ENCODE measurements around the gene ZC3H12D. TPM values are rescaled to one million over a fixed set of nuclear protein-coding genes. Genes with fewer than 3 reads are reported as not detected.

Gene ZC3H12D
- total RNA-seq, 1 donor, result under 0.01 TPM

DNA sequence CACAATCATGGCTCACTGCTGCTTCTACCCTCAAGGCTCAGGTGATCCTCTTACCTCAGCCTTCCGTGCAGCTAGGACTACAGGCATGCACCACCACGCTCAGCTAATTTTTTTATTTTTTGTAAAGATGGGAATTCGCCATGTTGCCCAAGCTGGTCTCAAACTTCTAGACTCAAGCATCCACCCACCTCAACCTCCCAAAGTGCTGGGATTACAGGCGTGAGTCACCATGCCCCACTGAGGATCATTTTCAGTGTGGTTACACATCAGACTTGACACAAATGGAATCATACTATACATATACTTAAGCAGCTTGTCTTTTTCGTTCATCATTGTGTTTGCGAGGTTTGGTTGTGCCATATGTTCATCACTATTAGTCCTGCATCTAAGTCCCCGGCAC lies 26.6 kb downstream of the ZC3H12D start:
- TF ChIP-seq, protein P1, sequence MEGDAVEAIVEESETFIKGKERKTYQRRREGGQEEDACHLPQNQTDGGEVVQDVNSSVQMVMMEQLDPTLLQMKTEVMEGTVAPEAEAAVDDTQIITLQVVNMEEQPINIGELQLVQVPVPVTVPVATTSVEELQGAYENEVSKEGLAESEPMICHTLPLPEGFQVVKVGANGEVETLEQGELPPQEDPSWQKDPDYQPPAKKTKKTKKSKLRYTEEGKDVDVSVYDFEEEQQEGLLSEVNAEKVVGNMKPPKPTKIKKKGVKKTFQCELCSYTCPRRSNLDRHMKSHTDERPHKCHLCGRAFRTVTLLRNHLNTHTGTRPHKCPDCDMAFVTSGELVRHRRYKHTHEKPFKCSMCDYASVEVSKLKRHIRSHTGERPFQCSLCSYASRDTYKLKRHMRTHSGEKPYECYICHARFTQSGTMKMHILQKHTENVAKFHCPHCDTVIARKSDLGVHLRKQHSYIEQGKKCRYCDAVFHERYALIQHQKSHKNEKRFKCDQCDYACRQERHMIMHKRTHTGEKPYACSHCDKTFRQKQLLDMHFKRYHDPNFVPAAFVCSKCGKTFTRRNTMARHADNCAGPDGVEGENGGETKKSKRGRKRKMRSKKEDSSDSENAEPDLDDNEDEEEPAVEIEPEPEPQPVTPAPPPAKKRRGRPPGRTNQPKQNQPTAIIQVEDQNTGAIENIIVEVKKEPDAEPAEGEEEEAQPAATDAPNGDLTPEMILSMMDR (IDR thresholded peaks at IDR 0.05; ENCODE audit: insufficient read depth, low read depth, low read length), result no peak
- H3K4me3 ChIP-seq (ENCODE audit: low read depth, low read length), result no peak overlapping the region
- no peak for DNase-seq (ENCODE audit: low read depth)

DNA sequence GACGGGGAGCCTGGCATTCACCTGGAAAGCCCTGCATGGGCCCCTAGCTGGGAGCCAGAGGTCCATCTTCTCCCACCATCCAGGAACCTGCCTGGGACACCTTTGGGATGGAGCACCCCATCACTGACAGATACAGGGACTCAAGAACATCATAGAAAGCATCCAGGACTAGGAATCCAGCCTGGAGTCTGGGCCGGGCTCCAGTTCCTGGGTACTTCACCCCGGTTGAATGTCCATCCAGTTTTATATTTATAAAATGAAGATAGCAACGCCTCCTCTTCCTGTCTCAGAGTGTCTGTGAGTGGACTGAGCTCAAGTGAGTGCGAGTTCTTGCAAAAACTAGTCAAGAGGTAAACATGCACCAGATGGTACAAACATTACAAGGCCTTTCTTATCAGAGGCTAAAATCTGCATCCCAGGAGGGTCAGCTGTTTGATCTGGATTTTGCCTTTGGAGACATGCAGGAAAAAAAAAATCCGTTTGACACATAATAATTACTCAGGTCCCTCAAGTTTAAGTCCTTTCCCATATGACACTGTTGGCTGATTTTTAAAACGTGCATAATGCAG lies 27.4 kb downstream of the ZC3H12D start:
- DNase-seq (ENCODE audit: low read depth), result peak; percentile 75
- H3K4me3 ChIP-seq (ENCODE audit: low read depth, low read length), result no peak overlapping the region
- TF ChIP-seq, protein P1 (IDR thresholded peaks at IDR 0.05; ENCODE audit: insufficient read depth, low read depth, low read length), result no peak

DNA sequence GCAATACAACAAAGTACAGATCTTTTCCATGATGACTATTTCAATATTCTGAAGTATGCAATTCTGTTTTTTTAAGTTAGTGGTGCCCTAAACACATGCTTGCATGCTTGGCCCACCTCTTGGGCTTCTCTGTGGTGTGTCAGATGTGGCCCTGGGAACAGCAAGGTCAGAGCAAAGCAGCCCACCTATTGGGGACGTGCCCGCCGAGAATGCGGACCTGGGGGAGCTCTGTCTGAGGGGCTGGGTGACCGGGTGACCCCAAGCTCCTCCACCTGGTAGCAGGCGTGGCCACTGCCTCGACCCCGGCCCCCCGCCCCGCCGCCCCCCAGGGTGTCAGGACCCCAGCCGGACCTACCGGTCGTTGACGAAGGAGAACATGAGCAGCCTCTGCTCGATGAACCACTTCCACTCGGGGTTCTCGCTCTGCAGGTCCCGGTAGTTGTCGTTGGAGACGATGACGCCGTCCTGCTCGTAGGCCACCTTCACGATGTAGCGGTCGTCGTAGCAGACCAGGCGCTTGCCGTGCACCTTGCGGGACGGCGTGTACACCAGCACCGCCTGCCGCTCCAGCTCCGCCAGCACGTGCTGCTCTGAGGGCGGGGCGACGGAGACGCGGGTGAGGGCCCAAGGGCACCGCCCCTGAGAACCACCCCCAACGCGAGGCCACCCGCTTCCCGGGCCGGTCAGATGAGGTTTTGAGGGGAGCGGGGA lies 28.3 kb downstream of the ZC3H12D start:
- DNase-seq (ENCODE audit: low read depth), result no peak
- H3K4me3 ChIP-seq (ENCODE audit: low read depth, low read length), result no peak overlapping the region
- TF ChIP-seq, protein P1 (IDR thresholded peaks at IDR 0.05; ENCODE audit: insufficient read depth, low read depth, low read length), result no peak

DNA sequence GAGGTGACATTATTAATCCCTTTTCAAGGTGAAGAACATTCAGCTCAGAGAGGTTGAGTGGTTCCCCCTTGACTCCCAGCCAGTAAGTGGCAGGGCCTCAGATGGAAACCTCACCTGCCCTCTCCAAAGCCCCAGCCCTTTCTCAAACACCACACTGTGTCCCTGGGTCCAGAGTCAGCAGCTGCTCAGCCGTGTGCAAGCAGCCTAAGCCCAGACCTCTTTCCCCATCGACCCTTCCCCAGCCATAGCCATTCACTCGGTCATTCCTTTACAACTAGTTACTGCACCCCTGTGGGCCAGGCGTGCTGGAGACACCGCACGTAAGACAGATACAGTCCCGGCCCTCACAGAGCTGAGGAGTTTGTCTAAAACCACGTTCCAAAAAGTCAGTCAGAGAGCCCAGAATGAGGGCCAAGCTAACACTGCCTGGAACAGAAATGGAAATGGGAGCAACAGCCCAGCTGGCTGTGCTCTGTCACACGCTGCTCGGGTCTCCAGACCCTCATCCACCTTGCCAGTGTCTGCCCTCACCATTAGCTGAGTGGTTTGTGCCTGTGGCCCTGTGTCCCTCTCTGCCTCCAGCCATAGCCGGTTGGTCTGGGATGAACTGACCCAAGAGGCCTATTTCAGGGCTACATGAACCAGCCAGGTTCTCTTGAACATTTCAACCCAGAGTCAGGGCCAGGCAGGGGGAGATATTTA lies 29.6 kb downstream of the ZC3H12D start:
- DNase-seq (ENCODE audit: low read depth), result no peak
- H3K4me3 ChIP-seq (ENCODE audit: low read depth, low read length), result no peak overlapping the region
- TF ChIP-seq, protein P1 (IDR thresholded peaks at IDR 0.05; ENCODE audit: insufficient read depth, low read depth, low read length), result no peak

DNA sequence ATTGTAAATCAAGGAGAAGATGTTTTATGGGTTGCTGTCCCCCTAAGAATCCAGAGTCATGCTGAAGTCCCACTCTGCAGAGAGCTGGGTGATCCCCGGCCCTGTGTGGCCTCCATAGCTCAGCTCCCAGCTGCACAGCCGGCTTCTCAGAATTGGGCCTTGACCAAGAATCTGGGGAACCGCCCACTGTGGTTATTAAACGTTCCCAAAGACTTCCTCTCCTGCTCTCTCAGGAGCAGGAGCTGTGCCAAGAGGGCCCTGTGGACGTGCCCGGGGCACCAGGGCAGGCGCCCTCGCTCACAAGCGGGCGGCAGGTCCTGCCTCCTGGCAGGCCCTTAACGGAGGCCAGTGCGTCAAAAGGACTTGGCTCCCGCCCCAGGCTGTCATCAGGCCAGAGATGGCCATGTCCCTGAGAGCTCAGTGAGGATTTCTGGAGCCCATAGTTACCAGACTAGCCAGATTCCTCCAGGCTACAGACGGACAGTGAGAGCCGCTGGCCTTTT lies 30.4 kb downstream of the ZC3H12D start:
- TF ChIP-seq, protein P1 (IDR thresholded peaks at IDR 0.05; ENCODE audit: insufficient read depth, low read depth, low read length), result no peak
- no peak overlapping the region for H3K4me3 ChIP-seq (ENCODE audit: low read depth, low read length)
- peak; percentile 91 for DNase-seq (ENCODE audit: low read depth)

DNA sequence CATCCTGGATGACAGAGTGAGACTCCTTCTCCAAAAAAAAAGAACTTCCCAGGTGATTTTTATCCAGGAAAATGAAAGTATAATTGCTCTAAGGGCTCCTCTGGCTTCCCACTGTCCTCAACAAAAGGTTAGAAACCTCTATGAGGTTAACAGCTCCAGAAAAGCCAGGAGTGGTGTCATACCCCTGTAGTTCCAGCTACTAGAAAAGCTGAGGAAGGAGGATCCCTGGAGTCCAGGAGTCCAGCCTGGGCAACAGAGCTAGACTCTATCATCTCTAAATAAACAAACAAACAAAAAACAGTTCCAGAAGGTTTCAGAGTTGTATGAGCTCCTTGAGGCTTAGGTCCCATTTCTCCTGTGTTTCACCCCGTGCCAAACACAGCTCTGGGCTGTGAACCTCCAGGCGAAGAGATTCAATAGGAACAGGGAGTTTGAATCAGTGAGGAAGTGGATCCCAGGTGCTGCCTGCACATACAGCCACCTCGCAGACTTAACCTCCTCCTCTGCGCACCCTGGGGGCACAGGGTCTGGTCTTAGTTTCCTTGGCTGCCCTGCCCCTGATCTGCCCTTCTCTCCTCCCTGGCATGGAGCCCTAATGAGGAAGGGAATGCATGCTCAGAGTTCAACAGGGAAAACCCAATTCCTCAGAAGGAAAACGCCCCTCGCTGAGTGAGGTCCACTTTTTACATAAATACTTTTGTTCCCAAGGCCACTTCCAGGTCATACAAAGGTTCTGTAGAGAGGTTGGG lies 31.0 kb downstream of the ZC3H12D start:
- TF ChIP-seq, protein P1 (IDR thresholded peaks at IDR 0.05; ENCODE audit: insufficient read depth, low read depth, low read length), result no peak
- no peak for DNase-seq (ENCODE audit: low read depth)
- H3K4me3 ChIP-seq (ENCODE audit: low read depth, low read length), result no peak overlapping the region
